Measurements from ENCODE around the gene CKB.
"Not testable (repeated sequence)": the region's sequence is repeated elsewhere in the genome, so short reads cannot be mapped to it uniquely, and the experiment has no call there.

Gene CKB

DNA sequence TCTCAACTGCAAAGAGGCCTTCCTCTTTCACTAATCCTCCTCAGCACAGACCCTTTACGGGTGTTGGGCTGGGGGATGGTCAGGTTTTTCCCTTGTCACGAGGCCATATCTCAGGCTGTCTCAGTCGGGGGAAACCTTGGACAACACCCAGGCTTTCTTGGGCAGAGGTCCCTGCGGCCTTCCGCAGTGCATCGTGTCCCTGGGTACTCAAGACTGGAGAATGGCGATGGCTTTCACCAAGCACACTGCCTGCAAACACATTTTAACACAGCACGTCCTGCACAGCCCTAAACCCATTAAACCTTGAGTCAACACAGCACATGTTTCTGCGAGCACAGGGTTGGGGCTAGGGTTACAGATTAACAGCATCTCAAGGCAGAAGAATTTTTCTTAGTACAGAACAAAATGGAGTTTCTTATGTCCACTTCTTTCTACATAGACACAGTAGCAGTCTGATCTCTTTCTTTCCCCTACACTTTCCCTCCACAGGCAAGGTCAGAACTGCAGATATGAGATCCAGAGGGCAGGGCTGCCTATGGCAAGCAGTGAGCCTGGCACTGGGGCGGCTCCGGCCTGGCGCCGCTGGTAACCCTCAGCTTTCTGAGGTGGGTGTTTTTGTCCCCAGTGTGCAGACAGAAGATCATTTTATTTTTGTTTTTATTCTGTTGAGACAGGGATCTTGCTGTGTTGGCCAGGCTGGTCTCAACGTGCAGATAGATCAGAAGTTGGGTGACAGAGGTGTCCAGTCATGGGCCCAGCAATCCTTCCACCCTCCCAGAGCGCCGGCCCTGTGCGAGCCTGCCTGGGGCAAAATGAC lies 3.0 kb upstream of the CKB start:
- not testable (repeated sequence) for DNase-seq

DNA sequence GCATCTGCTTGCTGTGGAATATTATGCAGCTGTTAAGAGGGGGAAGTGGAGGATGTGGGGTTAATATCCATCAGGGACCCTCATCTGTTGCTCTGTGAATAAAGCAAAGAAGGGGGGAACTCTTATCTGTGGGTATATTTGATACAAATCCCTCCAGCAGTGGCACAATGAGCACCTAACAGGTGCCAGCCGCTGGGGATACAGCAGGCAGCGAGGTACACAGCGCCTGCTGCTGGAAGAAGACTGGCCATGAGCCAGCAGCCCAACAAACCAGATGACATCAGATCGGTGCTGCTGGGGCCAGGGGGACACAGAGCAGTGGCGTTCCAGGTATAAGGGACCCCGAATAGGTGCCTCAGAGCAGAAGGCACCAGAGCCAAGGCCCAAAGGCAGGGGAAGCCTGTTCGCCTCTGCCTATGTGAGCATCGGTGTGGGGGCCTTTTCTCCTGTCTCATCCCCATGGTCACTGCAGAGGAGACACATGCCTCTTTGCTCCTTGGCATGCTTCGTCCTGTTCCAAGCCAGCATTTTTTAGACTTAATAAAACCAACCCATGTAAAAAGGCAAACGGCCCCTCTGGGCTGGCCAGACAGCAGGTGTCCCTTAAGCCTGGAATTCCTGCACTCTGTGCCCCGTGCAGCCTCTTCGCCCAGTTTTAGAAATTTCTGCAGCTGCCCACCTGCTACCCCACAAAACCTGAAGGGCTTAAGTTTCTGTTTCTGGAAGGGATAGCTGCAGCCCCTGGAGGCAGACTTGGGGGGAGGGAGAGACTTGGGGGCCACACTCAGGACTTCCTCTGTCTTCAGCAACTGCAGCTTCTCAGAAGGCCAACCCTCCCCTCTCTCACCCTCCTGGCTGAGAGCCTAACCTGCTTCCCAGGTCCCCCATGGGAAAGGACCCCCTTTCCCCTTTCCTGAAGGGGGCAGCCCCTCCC lies 1.6 kb upstream of the CKB start:
- DNase-seq, result no peak

DNA sequence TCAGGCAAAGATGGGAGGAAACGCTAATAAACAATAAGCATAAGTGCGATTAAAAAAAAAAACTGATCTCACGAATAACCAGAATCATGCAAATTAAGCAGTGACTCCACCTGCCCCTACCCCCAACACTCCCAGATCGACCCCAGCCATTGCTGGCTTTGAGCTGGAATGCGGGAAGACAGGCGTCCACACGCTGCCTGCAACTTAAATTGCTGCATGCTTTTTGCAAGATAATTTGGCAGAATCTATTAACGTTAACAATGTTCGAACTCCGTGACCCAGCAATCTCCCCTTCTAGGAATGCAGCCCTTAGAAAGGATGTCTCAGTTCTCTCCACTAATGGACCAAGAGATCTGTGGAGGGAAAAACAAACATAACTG lies 935 bp upstream of the CKB start:
- DNase-seq, result no peak

DNA sequence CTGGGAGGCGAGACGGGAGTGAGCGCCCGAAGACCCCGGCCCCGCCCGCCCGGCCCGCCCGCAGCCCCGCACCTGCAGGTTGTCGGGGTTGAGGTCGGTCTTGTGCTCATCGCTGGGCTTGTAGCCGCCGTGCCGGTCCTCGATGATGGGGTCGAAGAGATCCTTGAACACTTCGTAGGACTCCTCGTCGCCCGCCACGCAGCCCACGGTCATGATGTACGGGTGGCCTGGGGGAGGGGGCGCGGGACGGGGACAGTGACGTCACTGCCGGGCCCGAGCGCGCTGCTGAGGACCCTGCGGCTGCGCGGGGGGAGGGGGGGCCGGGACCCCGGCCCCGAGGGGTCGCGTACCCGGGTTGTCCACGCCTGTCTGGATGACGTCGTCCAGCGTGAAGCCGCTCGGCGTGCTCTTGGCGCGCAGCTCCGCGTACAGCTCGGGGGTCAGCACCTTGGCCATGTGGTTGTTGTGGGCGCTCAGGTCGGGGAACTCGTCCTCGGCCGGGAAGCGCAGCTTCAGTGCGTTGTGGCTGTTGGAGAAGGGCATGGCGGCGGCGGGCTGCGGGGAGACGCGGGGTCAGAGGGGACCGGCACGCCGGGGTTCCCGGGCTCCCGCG lies 573 bp downstream of the CKB start:
- no peak for DNase-seq

DNA sequence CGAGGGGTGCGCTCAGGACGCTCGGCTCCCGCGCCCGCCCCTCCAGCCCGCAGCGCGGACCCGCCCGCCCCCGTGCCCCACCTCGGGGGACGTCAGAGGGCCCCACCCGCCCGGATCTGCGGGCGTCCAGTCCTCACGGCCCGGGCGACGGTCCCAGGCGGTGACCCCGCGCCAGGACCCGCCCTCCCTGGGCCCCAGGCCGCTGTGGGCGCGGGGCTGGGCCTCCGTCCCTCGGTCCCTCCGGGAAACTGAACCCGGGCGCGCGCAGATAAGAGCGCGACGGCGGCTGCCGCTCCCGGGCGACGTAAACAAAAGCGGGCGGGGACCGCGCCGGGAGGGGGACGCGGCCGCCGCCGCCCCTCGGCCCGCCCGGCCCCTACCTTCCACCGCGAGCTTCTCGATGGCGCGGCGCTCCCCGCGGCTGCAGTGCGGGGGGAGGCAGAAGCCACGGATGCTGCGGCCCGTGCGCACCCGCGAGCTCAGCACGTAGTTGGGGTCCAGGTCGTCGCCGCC lies 1.1 kb downstream of the CKB start:
- no peak for DNase-seq

DNA sequence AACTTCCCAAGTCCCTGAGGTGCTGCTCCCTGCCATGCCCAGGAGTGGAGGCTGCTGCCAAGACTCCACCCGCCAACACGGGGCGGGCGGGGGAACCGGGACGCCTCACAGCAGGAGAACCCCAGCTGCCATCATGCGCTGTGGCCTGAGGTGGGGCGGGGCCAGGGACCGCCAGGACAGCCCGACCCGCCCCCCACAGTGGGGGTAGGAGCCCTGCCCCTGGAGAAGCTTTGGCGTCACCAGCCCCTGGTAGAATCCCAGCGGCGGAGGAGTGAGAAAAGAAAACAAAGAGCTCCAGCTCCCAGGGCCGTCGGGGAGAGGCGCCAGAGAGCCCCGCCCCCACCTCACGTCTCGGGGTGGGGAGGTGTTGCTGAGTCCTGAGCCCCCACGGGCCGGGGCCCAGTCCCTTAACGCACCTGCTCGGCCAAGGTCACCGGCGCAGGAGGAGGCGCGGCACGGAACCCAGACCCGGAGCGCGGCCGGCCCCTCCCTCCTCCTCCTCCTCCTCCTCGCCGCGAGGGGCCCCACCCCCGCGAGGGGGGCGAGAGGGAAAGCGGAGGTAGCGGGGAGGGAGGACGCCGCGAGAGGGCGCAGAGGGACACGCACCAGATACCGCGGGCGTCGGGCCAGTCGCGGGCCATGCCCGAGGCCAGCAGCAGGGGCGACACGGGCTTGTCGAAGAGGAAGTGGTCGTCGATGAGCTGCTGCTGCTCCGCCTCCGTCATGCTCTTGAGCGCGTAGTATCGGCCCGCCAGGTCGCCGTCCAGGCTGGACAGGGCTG lies 1.8 kb downstream of the CKB start:
- DNase-seq, result peak; percentile 63

DNA sequence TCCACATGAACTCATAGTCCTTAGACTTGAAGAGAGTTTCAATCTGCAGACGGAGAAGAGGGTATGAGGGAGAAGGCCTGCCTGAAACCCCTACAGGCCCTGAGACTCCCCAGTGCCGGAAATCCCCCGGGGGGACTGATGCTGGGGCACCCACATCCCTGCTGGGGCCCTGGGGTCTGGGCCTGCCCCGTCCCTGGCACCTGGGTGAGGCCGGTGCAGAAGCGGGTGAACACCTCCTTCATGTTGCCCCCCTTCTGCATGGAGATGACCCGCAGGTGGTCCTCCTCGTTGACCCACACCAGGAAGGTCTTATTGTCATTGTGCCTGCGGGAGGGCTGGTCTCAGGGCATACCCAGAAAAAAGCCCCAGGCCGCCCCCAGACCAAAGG lies 2.4 kb downstream of the CKB start:
- no peak for DNase-seq

DNA sequence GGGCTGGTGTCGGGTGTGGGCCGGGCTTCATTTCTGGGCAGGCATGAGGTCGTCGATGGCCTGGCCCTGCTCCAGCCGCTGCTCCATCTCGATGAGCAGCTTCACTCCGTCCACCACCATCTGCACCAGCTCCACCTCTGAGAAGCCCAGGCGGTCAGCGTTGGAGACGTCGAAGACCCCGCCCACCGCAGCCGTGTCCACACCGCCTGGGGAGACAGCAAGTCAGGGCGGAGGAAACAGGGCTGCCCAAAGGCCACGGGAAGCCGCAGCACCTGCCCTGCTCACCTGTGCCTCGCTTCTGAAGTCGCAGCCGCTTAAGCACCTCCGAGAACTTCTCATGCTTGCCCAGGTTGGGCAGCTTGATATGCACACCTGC lies 2.8 kb downstream of the CKB start:
- no peak for DNase-seq

DNA sequence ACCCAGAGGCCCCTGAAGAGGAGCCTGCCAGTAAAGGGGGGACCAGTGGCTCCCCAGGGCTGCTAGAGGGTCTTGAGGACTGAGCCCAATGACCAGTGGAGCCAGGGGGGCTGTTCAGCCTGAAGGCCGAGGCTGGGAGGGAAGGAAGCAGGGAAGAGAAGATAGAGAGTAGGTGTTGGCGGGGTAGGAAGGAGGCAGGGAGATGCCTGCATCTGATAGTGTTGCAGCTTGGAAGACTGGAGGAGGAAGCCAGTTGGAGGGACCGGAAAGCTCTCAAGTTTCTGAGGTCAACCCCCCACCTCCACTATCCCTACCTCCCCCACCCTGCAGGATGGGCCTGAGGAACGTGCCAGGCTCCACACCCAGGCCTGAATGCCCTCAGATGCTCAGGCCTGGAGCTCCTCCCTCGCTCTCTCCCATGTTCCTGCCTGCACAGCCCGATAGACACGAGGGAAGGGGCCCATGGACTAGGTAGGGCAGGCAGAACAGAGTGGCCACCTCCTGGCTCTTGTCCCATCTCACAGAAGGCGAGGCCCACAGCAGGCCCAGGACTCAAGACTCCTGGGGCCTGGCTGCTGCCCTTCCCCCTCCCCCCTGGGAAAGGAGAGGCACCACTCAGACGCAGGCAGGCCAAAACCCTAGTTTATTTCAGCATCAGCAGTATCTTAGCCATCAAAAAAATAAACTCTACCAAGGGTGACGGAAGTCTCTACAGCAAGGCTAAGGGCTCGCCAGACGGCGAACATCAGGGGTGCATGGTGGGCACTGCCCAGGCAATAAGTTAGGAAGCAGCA lies 3.4 kb downstream of the CKB start:
- DNase-seq, result peak; percentile 52

DNA sequence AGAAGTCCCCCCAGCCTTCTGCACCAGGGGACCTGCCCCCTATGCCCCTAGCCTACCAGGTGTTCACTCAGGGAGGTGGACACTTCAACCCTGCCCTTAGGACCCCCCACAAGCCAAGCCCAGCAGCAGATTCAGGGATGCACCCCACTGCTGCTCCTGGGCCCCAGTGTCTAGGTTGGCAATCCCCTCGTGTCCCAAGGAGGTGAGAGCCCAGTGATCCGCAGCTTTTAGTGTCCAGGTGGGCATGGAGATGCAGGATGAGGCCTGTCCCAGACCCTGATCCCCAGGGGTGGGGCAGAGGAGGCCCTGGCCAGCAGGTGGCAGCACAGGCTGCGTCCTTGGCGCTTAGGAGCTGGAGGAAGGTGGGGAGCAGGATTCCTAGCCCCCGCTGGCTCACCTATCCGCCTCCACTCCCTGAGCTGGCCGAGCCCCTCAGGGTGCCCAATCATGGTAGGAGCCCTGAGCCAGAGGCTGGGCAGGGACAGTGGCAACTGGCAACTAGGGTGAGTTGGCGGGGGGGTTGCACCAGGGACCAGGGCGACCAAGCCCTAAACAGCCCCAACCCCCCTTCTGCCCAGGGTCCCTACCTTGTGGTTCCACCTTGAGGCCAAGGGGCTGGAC lies 4.1 kb downstream of the CKB start:
- peak; percentile 42 for DNase-seq

DNA sequence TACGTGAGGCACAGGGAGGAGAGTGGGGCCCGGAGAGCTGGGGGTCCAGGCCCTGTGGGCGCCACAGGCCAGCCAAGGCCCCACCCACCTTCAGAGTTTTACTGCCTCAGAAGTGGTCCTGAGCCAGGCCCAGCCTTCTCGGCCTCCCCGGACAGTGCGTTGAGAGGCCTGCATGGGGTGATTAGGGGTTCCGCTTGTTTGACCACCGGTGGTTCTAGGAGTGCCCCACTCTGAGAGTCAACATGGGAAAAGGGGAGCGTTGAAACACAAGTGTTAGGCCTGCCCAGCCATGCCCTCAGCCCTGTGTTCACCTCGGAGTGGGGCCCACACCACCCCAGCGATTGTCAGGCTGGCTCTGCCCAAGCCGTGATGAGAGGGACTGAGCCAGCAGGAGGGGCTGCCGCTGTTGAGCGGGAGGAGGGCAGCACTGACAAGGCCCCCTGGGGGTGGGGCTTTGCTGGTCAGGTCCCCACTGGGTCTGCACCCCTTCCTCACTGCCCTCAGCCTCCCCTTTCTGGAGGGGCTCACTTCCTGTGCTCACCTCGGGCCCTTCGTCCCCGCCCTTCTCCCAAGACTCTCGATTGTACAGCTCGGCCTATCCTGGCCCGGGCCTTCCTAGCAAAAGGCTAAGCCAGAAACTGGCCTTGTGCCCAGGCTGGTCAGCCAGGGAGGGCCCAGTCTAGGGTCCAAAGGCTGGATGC lies 4.8 kb downstream of the CKB start:
- DNase-seq, result no peak

DNA sequence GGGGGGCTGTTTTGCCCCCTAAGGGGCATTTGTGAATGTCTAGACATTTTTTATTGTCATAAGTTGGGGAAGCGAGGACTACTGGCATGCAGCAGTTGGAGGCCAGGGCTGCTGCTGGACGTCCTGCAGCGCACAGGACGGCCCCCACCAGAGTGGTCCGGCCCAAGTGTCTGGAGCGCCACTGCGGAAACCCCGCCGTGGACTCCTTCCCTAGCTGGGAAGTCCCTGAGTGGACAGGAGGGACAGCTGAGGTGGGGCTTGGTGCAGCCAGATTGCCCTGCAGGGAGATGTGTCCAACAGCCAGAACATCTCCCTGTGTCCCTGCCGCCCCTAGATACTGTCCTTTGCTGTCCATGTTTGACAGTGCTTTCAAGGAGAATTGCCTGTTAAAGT lies 5.5 kb downstream of the CKB start:
- DNase-seq, result no peak

DNA sequence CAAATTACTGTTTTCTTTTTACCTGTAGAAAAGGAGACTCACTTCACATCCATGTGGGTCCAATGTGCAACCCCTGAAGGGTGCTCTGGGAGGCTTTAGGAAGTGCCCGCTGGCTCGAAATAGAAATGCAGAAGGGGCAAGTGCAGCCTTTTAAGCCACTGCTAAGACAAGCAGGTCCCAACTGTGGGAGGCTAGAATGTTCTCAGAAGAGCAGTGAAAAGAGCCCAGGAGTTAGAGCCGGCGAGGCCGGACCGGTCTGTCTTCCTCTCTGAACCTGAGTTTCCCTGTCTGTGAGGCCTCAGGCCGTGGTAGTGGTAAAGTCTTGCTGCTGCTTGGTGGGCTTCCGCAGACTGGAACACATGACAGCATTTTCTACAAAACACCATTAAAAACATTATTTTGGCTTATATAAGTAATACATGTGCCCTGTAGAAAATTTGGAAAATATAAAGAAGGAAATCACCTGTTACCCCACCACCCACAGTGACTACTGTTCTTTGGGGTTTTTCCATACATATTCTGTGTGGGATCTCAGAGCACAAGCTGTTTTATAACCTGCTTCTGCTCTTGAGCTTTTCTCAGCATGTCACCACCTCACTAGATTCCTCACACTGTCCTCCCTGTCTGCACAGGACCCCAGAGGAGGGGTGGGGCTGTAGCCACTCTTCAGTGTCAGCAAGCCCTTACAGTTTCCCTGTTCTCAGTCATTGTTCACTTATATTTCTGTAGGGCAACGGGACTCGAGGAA lies 6.0 kb downstream of the CKB start:
- DNase-seq, result no peak

DNA sequence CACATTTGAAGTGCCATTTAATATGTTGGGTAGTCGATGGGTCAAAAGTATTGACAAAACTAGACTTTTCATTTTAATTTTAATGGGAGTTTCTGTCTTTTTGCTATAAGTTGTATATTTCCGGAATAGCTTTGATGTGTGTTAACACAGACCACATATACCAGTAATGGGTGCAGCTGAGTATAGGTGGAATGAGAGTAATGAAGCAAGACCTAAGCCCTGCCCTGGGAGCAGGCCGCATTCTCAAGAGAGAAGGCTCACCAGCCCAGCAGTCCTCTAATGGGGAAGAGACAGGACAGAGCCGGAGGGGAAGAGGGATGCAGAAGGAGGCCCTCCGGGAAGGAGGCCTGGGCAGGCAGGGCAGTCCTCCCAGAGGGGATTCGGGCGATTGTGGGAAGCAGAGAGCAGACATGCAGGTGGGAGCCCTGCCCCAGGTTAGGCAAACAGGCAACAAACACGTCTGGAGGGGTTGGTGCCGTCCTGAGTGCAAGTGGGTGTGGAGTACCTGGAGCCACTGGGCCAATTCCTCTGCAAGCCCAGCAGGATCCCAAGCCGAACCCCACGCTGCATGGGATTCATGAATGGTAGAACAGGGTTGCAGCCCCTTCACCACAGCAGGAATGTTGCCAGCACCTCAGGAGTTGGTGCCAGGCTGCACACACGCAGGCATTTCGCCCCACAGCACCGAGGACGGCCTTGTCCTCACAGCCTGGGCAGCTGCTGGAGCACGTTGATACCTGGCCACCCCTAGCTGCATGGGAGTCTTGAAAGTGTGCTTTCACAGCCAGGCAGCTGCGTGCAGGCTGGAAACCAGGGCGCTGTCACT lies 7.8 kb downstream of the CKB start:
- DNase-seq, result no peak

DNA sequence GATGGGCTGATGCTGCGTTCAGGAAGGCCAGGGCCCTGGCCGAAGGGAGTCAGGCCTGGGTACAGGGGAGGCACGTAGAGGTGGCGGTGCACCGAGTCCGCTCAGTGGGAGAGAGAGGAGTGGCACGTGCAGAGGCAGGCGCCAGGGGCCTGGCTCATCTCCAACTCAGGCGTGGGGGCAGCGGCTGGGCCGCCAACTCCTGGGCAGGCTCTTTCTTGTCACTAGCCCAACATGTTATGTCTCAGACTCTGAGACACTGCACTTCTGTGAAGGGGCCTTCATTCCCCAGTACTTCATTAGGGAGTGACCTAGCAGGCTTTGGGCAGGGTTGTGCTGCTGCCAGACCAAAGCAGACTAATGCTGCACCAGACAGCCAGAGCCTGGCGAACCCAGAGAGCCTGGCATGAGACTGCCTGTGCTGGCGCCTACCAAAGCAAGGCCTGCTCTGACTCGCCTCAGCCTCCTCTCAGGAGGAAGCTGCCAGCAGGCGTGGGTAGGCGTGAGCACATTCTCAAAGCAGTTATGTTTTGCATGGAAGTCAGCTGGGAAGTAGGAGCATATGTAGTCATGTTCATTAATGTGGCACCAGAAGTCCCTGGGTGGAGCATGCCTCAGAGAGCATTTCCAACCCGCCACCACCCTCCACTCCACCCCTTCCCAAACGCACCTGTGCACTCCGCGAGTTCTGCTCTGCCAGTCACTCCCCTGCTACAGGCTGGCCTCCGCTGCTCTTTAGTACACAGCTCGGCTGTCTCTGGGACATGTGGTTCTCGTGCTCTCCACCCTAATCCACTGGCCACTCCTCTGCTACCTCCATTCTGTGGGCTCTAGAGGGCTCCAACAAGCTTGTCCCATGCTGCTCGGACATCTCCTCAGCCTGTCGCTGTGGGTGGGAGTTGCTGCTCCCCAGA lies 9.7 kb downstream of the CKB start:
- no peak for DNase-seq

DNA sequence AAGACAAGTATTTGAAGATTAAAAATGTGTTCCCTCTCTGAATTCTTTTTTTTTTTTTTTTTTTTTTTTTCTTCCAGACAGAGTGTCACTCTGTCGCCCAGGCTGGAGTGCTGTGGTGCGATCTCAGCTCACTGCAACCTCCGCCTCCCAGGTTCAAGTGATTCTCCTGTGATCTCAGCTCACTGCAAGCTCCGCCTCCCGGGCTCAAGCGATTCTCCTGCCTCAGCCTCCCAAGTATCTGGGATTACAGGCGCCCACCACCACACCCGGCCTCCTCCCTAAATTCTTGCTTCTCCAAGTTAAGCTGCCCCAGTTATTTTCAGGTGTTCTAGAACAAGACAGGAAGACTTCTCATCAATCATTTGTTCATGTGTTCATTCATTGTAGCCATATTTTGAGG lies 10.4 kb downstream of the CKB start:
- not testable (repeated sequence) for DNase-seq

DNA sequence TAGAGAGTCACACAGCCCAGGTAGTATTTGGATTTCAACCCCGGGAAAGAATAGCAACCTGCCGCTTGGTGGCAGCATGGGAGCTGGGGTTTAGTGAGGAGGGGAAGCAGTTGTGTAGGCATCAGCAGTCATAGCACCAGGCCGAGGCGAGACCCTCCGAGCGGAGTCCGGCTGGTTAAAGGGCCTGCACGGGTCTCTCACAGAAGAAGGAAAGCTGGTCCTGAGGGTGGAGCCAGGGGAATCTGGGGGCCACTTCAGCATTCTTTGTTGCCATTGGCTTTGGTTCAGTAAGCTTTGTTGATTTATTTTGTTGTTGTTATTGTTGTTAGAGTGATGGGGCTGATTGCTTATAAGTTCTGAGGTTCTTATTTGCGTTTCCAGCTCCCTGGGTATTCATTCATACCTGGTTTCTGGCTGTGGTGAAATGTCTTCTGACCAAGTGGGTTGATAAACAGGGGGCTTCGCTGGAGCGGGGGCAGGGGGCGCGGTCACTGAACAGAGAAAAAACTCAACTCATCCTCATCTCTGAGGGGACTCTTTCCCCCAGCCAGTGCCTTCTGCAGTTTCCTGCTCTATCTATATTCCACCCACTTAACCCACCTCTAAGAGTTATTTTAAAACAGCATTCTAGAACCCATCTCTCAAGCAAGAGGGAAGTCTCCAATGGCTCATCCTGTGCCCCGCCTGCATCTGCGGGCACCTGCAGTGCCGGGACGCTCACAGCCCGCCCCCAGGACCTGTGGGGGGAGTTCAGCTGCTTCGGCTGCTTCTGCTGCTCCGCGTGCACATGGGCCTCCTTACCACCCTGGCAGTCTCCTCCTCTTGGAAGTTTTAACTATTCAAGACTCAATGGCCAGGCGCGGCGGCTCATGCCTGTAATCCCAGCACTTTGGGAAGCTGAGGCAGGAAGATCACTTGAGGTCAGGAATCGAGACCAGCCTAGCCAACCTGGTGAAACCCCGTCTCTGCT lies 11.6 kb downstream of the CKB start:
- no peak for DNase-seq

Measured in GDM1 (cell line).